Body of pancreas (tissue), 4 donors: Measurements from ENCODE around the gene CACNA1H.
"Not testable (repeated sequence)": the region's sequence is repeated elsewhere in the genome, so short reads cannot be mapped to it uniquely, and the experiment has no call there.

Experiments used
- CTCF ChIP-seq, 7 experiments: fragments of 450-650 bp in 4 of 7; fragments of 200-600 bp in 3 of 7; sonication (generic) in 3 of 7; IDR thresholded peaks; one replicate each; pipeline ENCODE4 v1.5.1; 2016 to 2019; ENCODE audit warnings: antibody characterized with exemption in 7 of 7
- POLR2A ChIP-seq, 3 donors: fragments of 450-650 bp; IDR thresholded peaks; one replicate each; pipeline ENCODE4 v1.6.1; 2016; ENCODE audit warnings: antibody characterized with exemption in 3 of 3, mild to moderate bottlenecking in 2 of 3

- not testable (repeated sequence) for TF ChIP-seq CTCF, POLR2A (IDR thresholded peaks at IDR 0.05)
Measured at GRCh38 chr16:1232049-1232748, 79.3 kb downstream of the CACNA1H start.
